ENCODE results near the gene SETDB1. TPM values are rescaled to one million over a fixed set of nuclear protein-coding genes. Genes with fewer than 3 reads are reported as not detected.

SETDB1 gene
- total RNA-seq, 1 donor from 2014 or later: 81.6 TPM

GRCh38 chr1:150974580-150975478 lies 48.7 kb downstream of the SETDB1 start, which contains the start of gene CERS2:
Gene CERS2, minus strand, starts transcription at chr1:150974835. Its CDS starts 5,745 bp downstream, at chr1:150969090.
- Mint-ChIP-seq H3K36me3 (ENCODE audit: low read depth) (no peaks in the 10 kb centered on the region), H3K4me1 (peaks cover 64% of the 10 kb centered on the region), H3K4me3 (peak within 1 kb of the TSS; percentile 92), H3K27me3 (ENCODE audit: low read depth) (no peaks in the 10 kb centered on the region), H3K9me3 (no peaks in the 10 kb centered on the region), H3K27ac (ENCODE audit: unreplicated experiment) (peak within 1 kb of the TSS; percentile 71)
- DNase-seq (ENCODE audit: low read depth, low spot score): peak; percentile 68
- TF ChIP-seq, protein P1, sequence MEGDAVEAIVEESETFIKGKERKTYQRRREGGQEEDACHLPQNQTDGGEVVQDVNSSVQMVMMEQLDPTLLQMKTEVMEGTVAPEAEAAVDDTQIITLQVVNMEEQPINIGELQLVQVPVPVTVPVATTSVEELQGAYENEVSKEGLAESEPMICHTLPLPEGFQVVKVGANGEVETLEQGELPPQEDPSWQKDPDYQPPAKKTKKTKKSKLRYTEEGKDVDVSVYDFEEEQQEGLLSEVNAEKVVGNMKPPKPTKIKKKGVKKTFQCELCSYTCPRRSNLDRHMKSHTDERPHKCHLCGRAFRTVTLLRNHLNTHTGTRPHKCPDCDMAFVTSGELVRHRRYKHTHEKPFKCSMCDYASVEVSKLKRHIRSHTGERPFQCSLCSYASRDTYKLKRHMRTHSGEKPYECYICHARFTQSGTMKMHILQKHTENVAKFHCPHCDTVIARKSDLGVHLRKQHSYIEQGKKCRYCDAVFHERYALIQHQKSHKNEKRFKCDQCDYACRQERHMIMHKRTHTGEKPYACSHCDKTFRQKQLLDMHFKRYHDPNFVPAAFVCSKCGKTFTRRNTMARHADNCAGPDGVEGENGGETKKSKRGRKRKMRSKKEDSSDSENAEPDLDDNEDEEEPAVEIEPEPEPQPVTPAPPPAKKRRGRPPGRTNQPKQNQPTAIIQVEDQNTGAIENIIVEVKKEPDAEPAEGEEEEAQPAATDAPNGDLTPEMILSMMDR (conservative IDR thresholded peaks at IDR 0.05): no peak

DNA sequence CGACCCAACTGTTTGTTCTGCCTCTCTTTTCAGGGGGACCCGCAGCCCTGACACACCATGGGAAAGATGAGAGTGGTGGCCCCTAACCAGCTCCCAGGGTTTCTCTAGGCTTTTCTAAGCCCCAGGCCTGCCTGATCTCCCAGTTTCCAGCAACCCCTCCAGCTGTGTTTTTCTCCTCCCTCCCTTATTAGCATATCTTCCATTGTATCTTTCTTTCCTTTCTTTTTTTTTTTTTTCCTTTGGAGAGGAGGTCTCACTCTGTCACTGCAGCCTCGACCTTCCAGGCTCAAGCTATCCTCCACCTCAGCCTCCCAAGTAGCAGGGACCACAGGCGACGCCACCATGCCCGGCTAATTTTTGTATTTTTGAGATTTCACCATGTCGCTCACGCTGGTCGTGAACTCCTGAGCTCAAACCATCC lies 50.2 kb downstream of the SETDB1 start:
- Mint-ChIP-seq H3K27me3 (ENCODE audit: low read depth) (no peaks in the 10 kb centered on the region), H3K9me3 (no peaks in the 10 kb centered on the region), H3K4me1 (peaks cover 50% of the 10 kb centered on the region), H3K36me3 (ENCODE audit: low read depth) (no peaks in the 10 kb centered on the region), H3K4me3 (peak overlapping the region; percentile 72), H3K27ac (ENCODE audit: unreplicated experiment) (no peak overlapping the region)
- DNase-seq (ENCODE audit: low read depth, low spot score): no peak
- TF ChIP-seq, protein P1 (conservative IDR thresholded peaks at IDR 0.05): no peak

- Mint-ChIP-seq H3K9me3 (no peaks in the 10 kb centered on the region), H3K27me3 (ENCODE audit: low read depth) (no peaks in the 10 kb centered on the region), H3K4me1 (peaks cover 43% of the 10 kb centered on the region), H3K36me3 (ENCODE audit: low read depth) (no peaks in the 10 kb centered on the region), H3K4me3 (peak overlapping the region; percentile 72), H3K27ac (ENCODE audit: unreplicated experiment) (no peak overlapping the region)
- TF ChIP-seq, protein P1 (conservative IDR thresholded peaks at IDR 0.05): no peak
- DNase-seq (ENCODE audit: low read depth, low spot score): no peak
These were observed 50.9 kb downstream of the SETDB1 start for GRCh38 chr1:150976879-150977694.

DNA sequence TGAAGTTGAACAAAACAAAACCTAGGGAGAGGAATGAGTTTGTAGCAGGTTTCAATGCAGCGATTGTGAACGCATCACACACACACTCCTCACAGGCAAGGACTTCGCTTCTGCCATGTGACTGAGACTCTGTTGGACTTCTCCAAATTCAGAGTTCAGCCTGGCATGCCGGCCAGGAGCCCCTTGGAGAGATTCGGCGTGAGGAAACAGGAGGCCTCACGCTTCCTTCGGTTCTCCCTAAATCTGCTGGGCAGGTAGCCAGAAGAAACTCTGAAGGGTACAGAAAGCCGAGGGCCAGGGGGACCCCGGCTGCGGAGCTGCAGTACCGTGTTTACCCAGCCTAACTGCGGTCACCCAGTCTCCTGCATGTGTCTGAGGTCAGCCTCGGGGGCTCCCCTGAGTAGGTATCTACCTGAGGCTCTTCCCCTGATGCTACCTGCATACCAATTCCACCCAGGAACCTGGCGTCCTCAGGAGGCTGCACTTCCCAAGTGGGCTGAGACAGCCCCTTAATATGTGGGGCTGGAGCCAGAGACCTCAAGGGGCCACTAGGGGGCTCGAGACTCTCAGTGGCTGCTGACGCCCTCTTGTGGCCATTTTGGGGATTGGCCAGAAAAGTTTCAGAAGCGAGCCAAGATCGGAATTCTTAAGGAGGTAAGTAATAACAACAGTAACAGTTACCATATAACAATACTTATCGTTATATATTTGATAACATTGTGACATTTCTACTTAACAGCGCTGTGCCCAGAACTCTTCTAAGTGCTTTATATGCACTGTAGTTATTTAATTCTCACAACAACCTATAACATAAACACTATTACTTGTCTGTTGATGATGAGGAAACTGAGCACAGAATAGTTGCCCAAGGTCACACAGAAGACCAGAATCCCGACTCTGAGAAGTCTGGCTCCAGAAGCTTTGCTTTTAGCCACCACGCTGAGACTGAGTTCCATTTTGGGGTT lies 53.2 kb downstream of the SETDB1 start:
- Mint-ChIP-seq H3K27me3 (ENCODE audit: low read depth) (no peaks in the 10 kb centered on the region), H3K4me3 (peak overlapping the region; percentile 66), H3K4me1 (peaks cover 26% of the 10 kb centered on the region), H3K36me3 (ENCODE audit: low read depth) (no peaks in the 10 kb centered on the region), H3K9me3 (no peaks in the 10 kb centered on the region), H3K27ac (ENCODE audit: unreplicated experiment) (no peak overlapping the region)
- peak; percentile 94 for DNase-seq (ENCODE audit: low read depth, low spot score)
- TF ChIP-seq, protein P1 (conservative IDR thresholded peaks at IDR 0.05): peak; percentile 100
